Duodenal mucosa (tissue), 2 donors: ENCODE results near the gene SYNPO.

ENCODE experiments used
- H3K27ac ChIP-seq: one replicate; pipeline ENCODE4 v1.7.0; 2013; ENCODE audit warnings: low read depth, low read length
- H3K27me3 ChIP-seq, 2 donors: one replicate each; pipeline ENCODE4 v1.7.0; 2013; ENCODE audit warnings: low read length in 2 of 2, control low read depth in 1 of 2; ENCODE audit not compliant: insufficient read depth in 2 of 2, control insufficient read depth in 1 of 2
- H3K36me3 ChIP-seq, 2 donors: one replicate each; pipeline ENCODE4 v1.7.0; 2013; ENCODE audit warnings: low read length in 2 of 2, control low read depth in 1 of 2; ENCODE audit not compliant: insufficient read depth in 2 of 2, control insufficient read depth in 1 of 2
- H3K4me1 ChIP-seq, 2 donors: one replicate each; pipeline ENCODE4 v1.7.0; 2013; ENCODE audit warnings: low read length in 2 of 2, control low read depth in 1 of 2; ENCODE audit not compliant: insufficient read depth in 2 of 2, control insufficient read depth in 1 of 2
- H3K4me3 ChIP-seq, 2 donors: one replicate each; pipeline ENCODE4 v1.7.0; 2013; ENCODE audit warnings: low read length in 2 of 2, low read depth in 1 of 2
- H3K9ac ChIP-seq, 2 donors: one replicate each; pipeline ENCODE4 v1.7.0; 2013; ENCODE audit warnings: low read length in 2 of 2, low read depth in 1 of 2
- H3K9me3 ChIP-seq, 2 donors: one replicate each; pipeline ENCODE4 v1.7.0; 2013; ENCODE audit warnings: low read length in 2 of 2, control low read depth in 1 of 2; ENCODE audit not compliant: control insufficient read depth in 1 of 2

The SYNPO gene

GRCh38 chr5:150662731-150663516, 22.5 kb downstream of the SYNPO start:
- Histone ChIP-seq H3K4me3 (no peak overlapping the region), H3K4me1 (no peaks in the 10 kb centered on the region), H3K36me3 (no peaks in the 10 kb centered on the region), H3K9me3 (no peaks in the 10 kb centered on the region), H3K27me3 (peaks cover 8 to 12% of the 10 kb centered on the region in 2 donors), H3K9ac (no peak overlapping the region), H3K27ac (no peak overlapping the region)

- Histone ChIP-seq H3K9me3 (no peaks in the 10 kb centered on the region), H3K36me3 (no peaks in the 10 kb centered on the region), H3K9ac (no peak overlapping the region), H3K27me3 (peaks cover 8 to 16% of the 10 kb centered on the region in 2 donors), H3K4me1 (no peaks in the 10 kb centered on the region), H3K27ac (no peak overlapping the region), H3K4me3 (no peak overlapping the region)
Measured at GRCh38 chr5:150663936-150664335, 23.5 kb downstream of the SYNPO start.

GRCh38 chr5:150665044-150665443, 24.6 kb downstream of the SYNPO start:
- no peak overlapping the region for H3K27ac ChIP-seq
- no peak overlapping the region for H3K9ac ChIP-seq
- peaks cover 8 to 16% of the 10 kb centered on the region in 2 donors for H3K27me3 ChIP-seq
- no peaks in the 10 kb centered on the region for H3K9me3 ChIP-seq
- H3K4me3 ChIP-seq = no peak overlapping the region
- H3K36me3 ChIP-seq = no peaks in the 10 kb centered on the region
- H3K4me1 ChIP-seq = no peaks in the 10 kb centered on the region

- H3K9me3 ChIP-seq = no peaks in the 10 kb centered on the region
- no peak overlapping the region for H3K4me3 ChIP-seq
- H3K27ac ChIP-seq = no peak overlapping the region
- H3K9ac ChIP-seq = no peak overlapping the region
- peaks cover 21 to 30% of the 10 kb centered on the region in 2 donors for H3K27me3 ChIP-seq
- no peaks in the 10 kb centered on the region for H3K36me3 ChIP-seq
- peaks cover 0 to 12% of the 10 kb centered on the region in 2 donors for H3K4me1 ChIP-seq
Measured at GRCh38 chr5:150670275-150670947, 30.0 kb downstream of the SYNPO start.

- H3K9ac ChIP-seq = no peak overlapping the region
- H3K27me3 ChIP-seq = peaks cover 21 to 30% of the 10 kb centered on the region in 2 donors
- H3K4me3 ChIP-seq = no peak overlapping the region
Measured at GRCh38 chr5:150670948-150671310, 30.5 kb downstream of the SYNPO start.

GRCh38 chr5:150671509-150672236, 31.2 kb downstream of the SYNPO start:
- H3K27me3 ChIP-seq = peaks cover 21 to 30% of the 10 kb centered on the region in 2 donors
- H3K27ac ChIP-seq = no peak overlapping the region
- no peaks in the 10 kb centered on the region for H3K36me3 ChIP-seq
- no peaks in the 10 kb centered on the region for H3K9me3 ChIP-seq
- H3K4me1 ChIP-seq = peaks cover 0 to 12% of the 10 kb centered on the region in 2 donors
- H3K9ac ChIP-seq = peak overlapping the region in 1 of 2 donors; percentile 43
- H3K4me3 ChIP-seq = peak overlapping the region; percentile 70 to 73

More at GRCh38 chr5:150670948-150671310, 30.5 kb downstream of the SYNPO start:
- Histone ChIP-seq H3K36me3 (no peaks in the 10 kb centered on the region), H3K4me1 (peaks cover 0 to 12% of the 10 kb centered on the region in 2 donors), H3K27ac (no peak overlapping the region), H3K9me3 (no peaks in the 10 kb centered on the region)

GRCh38 chr5:150672237-150672883, 31.9 kb downstream of the SYNPO start:
- no peak overlapping the region for H3K27ac ChIP-seq
- H3K27me3 ChIP-seq = peaks cover 21 to 30% of the 10 kb centered on the region in 2 donors
- peak overlapping the region in 1 of 2 donors; percentile 43 for H3K9ac ChIP-seq

GRCh38 chr5:150672884-150673275, 32.4 kb downstream of the SYNPO start:
- Histone ChIP-seq H3K36me3 (no peaks in the 10 kb centered on the region), H3K27me3 (peaks cover 21 to 30% of the 10 kb centered on the region in 2 donors), H3K4me1 (peaks cover 0 to 12% of the 10 kb centered on the region in 2 donors), H3K9ac (no peak overlapping the region), H3K9me3 (no peaks in the 10 kb centered on the region), H3K27ac (no peak overlapping the region), H3K4me3 (peak overlapping the region; percentile 70 to 73)

More at GRCh38 chr5:150672237-150672883, 31.9 kb downstream of the SYNPO start:
- peak overlapping the region; percentile 70 to 73 for H3K4me3 ChIP-seq
- H3K36me3 ChIP-seq = no peaks in the 10 kb centered on the region
- peaks cover 0 to 12% of the 10 kb centered on the region in 2 donors for H3K4me1 ChIP-seq
- no peaks in the 10 kb centered on the region for H3K9me3 ChIP-seq

- H3K27ac ChIP-seq = no peak overlapping the region
- H3K36me3 ChIP-seq = no peaks in the 10 kb centered on the region
- no peak overlapping the region for H3K4me3 ChIP-seq
- H3K27me3 ChIP-seq = peaks cover 18 to 30% of the 10 kb centered on the region in 2 donors
- no peak overlapping the region for H3K9ac ChIP-seq
- no peaks in the 10 kb centered on the region for H3K9me3 ChIP-seq
- peaks cover 0 to 12% of the 10 kb centered on the region in 2 donors for H3K4me1 ChIP-seq
Measured at GRCh38 chr5:150674341-150674821, 33.9 kb downstream of the SYNPO start.
